ES-I3 (cell line): ENCODE measurements around the gene WDR33.
"Not testable (repeated sequence)": the region's sequence is repeated elsewhere in the genome, so short reads cannot be mapped to it uniquely, and the experiment has no call there.

Experiments
- H3K36me3 ChIP-seq: 2 replicates; pipeline ENCODE4 v1.6.1; 2013; ENCODE audit warnings: mild to moderate bottlenecking, low read length, control low read depth, moderate library complexity; ENCODE audit not compliant: insufficient read depth
- H3K4me1 ChIP-seq: 2 replicates; pipeline ENCODE4 v1.6.1; 2013; ENCODE audit warnings: mild to moderate bottlenecking, control low read depth, low read length; ENCODE audit not compliant: insufficient read depth
- H3K9ac ChIP-seq: 2 replicates; pipeline ENCODE4 v1.6.1; 2013; ENCODE audit warnings: low read depth, mild to moderate bottlenecking, low read length, moderate library complexity
- H3K9me3 ChIP-seq: 2 replicates; pipeline ENCODE4 v1.6.1; 2013; ENCODE audit warnings: mild to moderate bottlenecking, low read length, moderate library complexity; ENCODE audit not compliant: control insufficient read depth, insufficient read depth

WDR33 gene

DNA sequence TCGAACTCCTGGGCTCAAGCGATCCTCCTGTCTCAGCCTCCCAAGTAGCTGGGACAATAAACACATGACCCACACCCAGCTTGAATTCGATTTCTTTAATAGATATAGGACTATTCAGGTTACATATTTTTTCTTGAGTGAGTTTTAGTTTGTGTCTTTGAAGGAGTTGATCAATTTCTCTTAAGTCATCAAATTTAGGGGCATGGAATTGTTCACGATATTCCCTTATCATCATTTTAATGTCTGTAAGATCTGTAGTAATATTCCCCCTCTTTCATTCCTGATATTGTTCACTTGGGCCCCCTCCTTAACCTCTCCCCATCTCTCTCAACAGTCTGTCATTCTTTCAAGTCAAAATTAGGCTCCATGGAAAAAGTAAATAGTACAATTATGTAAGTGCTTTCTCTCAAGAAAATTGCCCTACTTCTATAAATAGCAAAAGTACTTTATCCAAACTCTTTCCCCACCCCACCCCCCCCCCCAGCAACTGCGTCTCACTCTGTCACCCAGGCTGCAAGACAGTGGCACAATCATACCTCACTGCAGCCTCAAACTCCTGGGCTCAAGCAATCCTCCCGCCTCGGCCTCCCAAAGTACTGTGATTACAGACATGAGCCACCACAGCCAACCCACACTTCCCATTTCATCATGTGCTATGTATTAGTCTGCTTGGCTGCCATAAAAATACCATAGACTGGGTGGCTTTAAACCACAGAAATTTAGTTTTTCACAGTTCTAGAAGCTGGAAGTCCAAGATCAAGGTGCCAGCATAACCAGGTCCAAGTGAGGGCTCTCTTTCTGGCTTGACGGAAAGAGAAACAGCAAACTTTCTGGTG is 20.1 kb downstream of the WDR33 start:
- no peaks in the 10 kb centered on the region for H3K4me1 ChIP-seq
- H3K9me3 ChIP-seq: peaks cover 9% of the 10 kb centered on the region; the same call in 1 of the 2 replicates
- H3K36me3 ChIP-seq: no peaks in the 10 kb centered on the region
- no peak overlapping the region for H3K9ac ChIP-seq

DNA sequence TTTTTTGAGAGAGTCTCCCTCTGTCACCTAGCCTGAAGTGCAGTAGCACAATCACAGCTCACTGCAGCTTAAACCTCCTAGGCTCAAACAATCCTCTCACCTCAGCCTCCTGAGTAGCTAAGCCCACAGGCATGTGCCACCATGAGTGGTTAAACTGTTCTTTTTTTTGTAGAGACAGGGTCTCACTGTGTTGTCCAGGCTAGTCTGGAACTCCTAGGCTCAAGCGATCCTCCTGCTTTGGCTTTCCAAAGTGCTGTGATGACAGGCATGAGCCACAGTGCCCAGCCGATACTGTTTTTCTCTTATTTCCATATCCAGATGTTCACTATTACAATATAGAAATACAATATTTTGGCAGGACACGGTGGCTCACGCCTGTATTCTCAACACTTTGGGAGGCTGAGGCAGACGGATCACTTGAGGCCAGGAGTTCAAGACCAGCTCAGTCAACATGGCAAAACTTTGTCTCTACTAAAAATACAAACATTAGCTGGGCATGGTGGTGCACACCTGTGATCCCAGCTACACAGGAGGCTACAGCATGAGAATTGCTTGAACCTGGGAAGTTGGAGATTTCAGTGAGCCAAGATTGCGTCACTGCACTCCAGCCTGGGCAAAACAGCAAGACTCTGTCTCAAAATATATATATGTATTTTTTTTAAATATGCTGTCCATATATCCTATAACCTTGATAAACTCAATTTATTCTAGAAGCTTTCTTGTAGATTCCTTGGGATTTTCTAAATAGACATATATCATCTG is 24.7 kb downstream of the WDR33 start:
- no peaks in the 10 kb centered on the region for H3K36me3 ChIP-seq
- peaks cover 9% of the 10 kb centered on the region; the same call in 1 of the 2 replicates for H3K9me3 ChIP-seq
- H3K4me1 ChIP-seq: no peaks in the 10 kb centered on the region
- no peak overlapping the region for H3K9ac ChIP-seq

DNA sequence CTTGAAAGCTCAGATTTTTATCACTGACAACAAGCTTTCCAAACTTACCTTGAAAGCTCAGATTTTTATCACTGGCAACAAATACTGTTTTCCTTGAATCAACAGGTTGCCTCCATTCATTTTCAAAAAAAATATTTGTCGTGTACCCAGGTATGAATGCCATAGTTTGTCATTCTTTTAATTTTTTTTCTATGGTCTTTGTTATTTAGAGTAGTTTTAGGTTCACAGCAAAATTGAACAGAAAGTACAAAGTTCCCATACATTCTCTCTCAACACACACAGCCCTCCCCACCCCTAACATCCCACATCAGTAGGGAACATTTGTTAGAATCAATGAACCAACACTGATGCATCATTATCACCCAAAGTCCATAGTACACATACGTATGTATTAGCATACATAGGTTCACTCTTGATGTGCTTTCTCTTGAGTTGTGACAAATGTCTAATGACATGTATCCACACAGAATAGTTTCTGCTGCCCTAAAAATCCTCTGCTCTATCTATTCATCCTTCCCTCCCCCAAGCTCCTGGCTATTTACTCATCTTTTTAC is 25.9 kb downstream of the WDR33 start:
- Histone ChIP-seq H3K36me3 (no peaks in the 10 kb centered on the region), H3K9ac (no peak overlapping the region), H3K9me3 (peaks cover 4% of the 10 kb centered on the region; the same call in 1 of the 2 replicates), H3K4me1 (no peaks in the 10 kb centered on the region)

GRCh38 chr2:127783101-127783500 is 27.9 kb downstream of the WDR33 start:
- Histone ChIP-seq H3K9ac (no peak overlapping the region), H3K36me3 (no peaks in the 10 kb centered on the region), H3K9me3 (no peaks in the 10 kb centered on the region), H3K4me1 (no peaks in the 10 kb centered on the region)

- Histone ChIP-seq H3K9ac (no peak overlapping the region), H3K4me1 (peaks cover 14% of the 10 kb centered on the region), H3K9me3 (no peaks in the 10 kb centered on the region), H3K36me3 (no peaks in the 10 kb centered on the region)
Measured at GRCh38 chr2:127778850-127779249, 32.1 kb downstream of the WDR33 start.

DNA sequence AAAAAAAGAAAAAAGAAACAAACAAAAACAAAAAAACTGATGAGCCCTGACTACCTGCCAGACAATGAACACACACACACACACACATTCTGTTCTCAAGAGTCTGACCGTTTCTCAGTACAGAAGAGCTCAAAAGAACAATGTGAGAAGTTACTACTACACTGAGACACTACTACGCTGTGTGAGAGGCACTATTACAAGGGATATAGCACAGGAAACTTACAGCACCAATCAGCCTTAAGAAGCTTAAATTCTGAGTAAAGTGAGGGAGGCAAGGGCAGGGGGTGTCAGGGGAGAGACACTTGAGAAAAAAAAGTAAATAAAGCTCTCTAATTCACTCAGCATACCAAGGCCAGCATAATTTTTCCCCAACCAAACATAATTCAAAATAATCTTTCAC is 32.5 kb downstream of the WDR33 start:
- Histone ChIP-seq H3K36me3 (no peaks in the 10 kb centered on the region), H3K4me1 (peaks cover 14% of the 10 kb centered on the region), H3K9me3 (no peaks in the 10 kb centered on the region), H3K9ac (no peak overlapping the region)

GRCh38 chr2:127776122-127776780 is 34.7 kb downstream of the WDR33 start:
- no peak overlapping the region for H3K9ac ChIP-seq
- H3K9me3 ChIP-seq: no peaks in the 10 kb centered on the region
- no peaks in the 10 kb centered on the region for H3K36me3 ChIP-seq
- H3K4me1 ChIP-seq: peaks cover 14% of the 10 kb centered on the region

DNA sequence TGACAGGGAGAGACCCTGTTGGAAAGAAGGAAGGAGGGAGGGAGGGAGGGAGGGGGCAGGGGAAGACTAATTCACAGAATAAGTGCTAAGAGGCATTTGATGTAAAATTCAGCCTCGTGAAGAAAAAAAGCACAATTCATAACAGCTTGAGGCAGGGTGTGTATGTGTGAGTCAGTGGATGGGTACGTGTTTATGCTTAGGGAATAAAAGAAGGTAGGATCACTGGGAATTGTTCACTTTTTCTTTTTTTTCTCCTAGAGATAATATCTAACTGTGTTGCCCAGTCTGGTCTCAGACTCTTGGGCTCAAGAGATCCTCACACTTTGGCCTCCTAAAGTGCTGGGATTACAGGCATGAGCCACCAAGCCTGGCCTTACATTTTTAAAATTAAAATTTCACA is 39.2 kb downstream of the WDR33 start:
- no peak overlapping the region for H3K9ac ChIP-seq
- H3K4me1 ChIP-seq: peaks cover 10% of the 10 kb centered on the region
- H3K36me3 ChIP-seq: no peaks in the 10 kb centered on the region

DNA sequence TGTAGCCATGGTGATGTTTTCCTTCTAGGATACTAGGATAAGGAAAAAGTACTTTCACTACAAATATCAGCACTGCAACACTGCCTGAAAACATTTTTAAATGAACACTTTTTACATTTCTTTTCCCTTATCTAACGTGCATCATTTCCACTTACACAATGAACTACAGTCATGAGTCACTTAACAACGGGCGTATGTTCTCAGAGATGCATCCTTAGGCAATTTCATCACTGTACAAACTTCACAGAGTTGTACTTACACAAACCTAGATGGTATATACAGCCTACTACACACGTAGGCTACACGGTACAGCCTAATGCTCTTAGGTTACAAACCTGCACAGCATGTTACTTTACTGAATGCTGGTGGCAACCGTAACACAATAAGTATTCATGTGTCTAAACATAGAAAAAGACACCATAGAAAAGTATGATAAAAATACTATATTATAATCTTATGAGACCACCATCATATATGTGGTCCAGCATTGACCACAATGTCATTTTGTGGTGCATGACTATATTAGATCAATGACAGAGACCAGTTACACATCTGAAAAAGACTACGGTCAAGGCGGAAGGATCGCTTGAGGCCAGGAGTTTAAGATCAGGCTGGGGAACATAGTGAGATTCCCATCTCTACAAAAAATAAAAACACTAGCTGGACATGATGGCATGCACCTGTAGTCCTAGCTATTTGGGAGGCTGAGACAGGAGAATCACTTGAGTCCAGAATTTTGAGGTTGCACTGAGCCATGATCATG is 39.8 kb downstream of the WDR33 start:
- H3K9ac ChIP-seq: no peak overlapping the region
- no peaks in the 10 kb centered on the region for H3K9me3 ChIP-seq
- H3K4me1 ChIP-seq: peaks cover 4% of the 10 kb centered on the region; the same call in 1 of the 2 replicates
- H3K36me3 ChIP-seq: no peaks in the 10 kb centered on the region

More for the DNA sequence above, 39.2 kb downstream of the WDR33 start:
- no peaks in the 10 kb centered on the region for H3K9me3 ChIP-seq

DNA sequence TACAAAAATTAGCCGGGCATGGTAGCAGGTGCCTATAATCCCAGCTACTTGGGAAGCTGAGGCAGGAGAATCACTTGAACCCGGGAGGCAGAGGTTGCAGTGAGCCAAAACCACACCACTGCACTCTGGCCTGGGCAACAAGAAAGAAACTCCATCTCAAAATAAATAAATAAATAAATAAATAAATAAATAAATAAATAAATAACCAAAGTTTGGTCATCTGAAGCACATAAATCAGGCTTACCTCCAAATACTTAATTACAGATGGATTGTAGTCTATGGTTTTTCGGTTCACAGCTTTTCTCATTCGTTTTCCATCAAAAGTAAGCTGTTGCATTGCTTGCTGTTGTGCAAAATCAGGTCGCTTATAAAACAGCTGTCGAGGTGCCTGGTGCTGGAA is 40.4 kb downstream of the WDR33 start:
- H3K36me3 ChIP-seq, H3K9ac ChIP-seq, H3K4me1 ChIP-seq, H3K9me3 ChIP-seq: not testable (repeated sequence)

- Histone ChIP-seq H3K9ac (no peak overlapping the region), H3K36me3 (peaks cover 6% of the 10 kb centered on the region), H3K4me1 (no peaks in the 10 kb centered on the region), H3K9me3 (no peaks in the 10 kb centered on the region)
Measured at GRCh38 chr2:127769587-127769986, 41.4 kb downstream of the WDR33 start.

- H3K9me3 ChIP-seq: no peaks in the 10 kb centered on the region
- no peak overlapping the region for H3K9ac ChIP-seq
- H3K4me1 ChIP-seq: no peaks in the 10 kb centered on the region
- peaks cover 12% of the 10 kb centered on the region for H3K36me3 ChIP-seq
Measured at GRCh38 chr2:127768775-127769479, 42.0 kb downstream of the WDR33 start.

DNA sequence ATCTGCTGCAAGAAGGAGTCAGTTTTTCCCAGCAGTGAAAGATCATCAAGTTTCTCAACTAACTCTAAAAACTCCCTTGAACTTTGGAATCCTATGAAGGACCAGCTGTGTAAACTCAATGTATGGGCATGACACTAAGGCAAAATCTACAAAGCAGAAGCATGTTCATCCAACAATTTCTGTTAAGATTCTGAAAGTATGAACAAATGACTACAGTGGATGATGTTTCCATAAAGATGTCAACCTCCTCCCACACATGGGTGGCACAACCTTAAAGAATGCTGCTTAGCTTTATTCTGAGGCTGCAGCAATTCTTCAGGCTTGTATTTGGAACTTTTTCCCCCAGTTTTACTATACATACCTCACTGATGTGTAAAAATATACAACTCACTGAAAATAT is 47.2 kb downstream of the WDR33 start:
- H3K4me1 ChIP-seq: no peaks in the 10 kb centered on the region
- H3K9me3 ChIP-seq: no peaks in the 10 kb centered on the region
- H3K36me3 ChIP-seq: peaks cover 32% of the 10 kb centered on the region
- no peak overlapping the region for H3K9ac ChIP-seq
